Gastroesophageal sphincter (tissue), 3 donors: ENCODE measurements around the gene HS3ST5.

ENCODE experiments used
- EP300 ChIP-seq: sonication (generic); formaldehyde crosslinking; IDR thresholded peaks from one replicate; pipeline ENCODE4 v1.6.1; 2017; ENCODE audit warnings: antibody characterized with exemption, mild to moderate bottlenecking
- POLR2AphosphoS5 ChIP-seq: sonication (generic); formaldehyde crosslinking; IDR thresholded peaks from one replicate; pipeline ENCODE4 v1.6.1; 2017; ENCODE audit warnings: antibody characterized with exemption
- TF ChIP-seq, protein P1 (sequence below), 4 experiments: fragments of 200-600 bp in 2 of 4; fragments of 450-650 bp in 2 of 4; sonication (generic) in 1 of 4; IDR thresholded peaks; one replicate each; pipeline ENCODE4 v1.5.1; 2017 to 2019; ENCODE audit warnings: antibody characterized with exemption in 4 of 4, mild to moderate bottlenecking in 2 of 4, moderate library complexity in 2 of 4

DNA sequence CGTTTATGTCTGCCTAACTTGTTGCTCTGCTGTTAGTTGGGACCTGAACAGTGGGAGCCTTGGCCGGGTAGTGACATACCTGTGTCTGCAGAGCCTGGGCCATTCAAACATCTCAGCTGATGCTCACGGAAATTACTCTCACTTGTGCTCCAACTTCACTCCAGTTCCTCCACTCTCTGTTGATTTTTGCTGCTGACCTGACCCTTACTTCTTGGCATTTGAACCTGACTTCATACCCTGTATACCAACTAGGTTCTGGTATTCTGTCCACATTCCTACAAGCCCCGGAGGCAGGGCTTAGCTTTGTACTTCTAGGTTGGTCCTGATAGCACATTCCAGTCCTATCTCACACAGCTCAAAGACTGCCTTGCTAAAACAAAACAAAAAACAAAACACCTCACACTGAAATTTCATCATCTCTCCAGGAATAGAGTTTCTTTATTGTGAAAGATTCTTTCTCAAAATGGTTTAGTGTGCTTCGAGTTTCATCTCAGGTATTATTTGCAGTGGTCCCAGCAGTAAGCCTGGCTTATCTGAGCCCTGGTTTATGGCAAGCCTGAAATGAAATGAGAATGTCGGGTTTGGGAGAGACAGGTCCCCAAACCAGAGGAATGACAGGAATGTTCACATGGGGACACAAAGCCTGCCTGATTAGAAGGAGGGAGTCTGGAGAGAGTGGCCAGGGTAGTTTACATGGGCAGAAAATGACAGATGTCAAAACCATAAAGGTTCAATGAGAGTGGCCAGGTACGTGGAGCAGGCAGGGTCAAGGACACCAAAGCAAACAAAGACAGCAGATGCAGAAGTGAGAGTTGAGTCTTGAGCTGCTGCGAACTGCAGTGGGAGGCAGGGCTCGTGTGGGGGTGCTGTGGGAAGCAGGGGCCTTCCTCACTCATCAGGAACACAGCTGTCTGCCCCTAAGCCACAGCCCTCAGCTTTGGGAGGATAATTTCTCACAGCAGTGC lies 197.7 kb downstream of the HS3ST5 start:
- TF ChIP-seq POLR2AphosphoS5 (no peak), EP300 (no peak)
- TF ChIP-seq, protein P1, sequence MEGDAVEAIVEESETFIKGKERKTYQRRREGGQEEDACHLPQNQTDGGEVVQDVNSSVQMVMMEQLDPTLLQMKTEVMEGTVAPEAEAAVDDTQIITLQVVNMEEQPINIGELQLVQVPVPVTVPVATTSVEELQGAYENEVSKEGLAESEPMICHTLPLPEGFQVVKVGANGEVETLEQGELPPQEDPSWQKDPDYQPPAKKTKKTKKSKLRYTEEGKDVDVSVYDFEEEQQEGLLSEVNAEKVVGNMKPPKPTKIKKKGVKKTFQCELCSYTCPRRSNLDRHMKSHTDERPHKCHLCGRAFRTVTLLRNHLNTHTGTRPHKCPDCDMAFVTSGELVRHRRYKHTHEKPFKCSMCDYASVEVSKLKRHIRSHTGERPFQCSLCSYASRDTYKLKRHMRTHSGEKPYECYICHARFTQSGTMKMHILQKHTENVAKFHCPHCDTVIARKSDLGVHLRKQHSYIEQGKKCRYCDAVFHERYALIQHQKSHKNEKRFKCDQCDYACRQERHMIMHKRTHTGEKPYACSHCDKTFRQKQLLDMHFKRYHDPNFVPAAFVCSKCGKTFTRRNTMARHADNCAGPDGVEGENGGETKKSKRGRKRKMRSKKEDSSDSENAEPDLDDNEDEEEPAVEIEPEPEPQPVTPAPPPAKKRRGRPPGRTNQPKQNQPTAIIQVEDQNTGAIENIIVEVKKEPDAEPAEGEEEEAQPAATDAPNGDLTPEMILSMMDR (IDR thresholded peaks at IDR 0.05) = no peak
